ENCODE results near the gene CD19.
"Not testable (repeated sequence)": the region's sequence is repeated elsewhere in the genome, so short reads cannot be mapped to it uniquely, and the experiment has no call there.

CD19 gene

DNA sequence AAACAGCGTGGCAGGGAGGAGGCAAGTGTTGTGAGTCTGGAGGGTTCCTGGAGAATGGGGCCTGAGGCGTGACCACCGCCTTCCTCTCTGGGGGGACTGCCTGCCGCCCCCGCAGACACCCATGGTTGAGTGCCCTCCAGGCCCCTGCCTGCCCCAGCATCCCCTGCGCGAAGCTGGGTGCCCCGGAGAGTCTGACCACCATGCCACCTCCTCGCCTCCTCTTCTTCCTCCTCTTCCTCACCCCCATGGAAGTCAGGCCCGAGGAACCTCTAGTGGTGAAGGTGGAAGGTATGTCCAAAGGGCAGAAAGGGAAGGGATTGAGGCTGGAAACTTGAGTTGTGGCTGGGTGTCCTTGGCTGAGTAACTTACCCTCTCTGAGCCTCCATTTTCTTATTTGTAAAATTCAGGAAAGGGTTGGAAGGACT lies at the start of gene CD19:
TSS of gene CD19 (plus strand) at position 171 of the 425 bp plus-strand sequence. CDS start at position 201, 30 bp downstream.
- no peak for DNase-seq (ENCODE audit: low read depth, low spot score)
- Histone ChIP-seq H3K4me1 (ENCODE audit: insufficient read depth, insufficient read length) (peaks cover 7% of the 10 kb centered on the region), H3K4me3 (ENCODE audit: insufficient read length, low read depth) (no peak within 1 kb of the TSS), H3K36me3 (ENCODE audit: insufficient read depth, insufficient read length, low read length) (no peaks in the 10 kb centered on the region), H3K27me3 (ENCODE audit: insufficient read depth, insufficient read length) (no peaks in the 10 kb centered on the region), H3K9me3 (ENCODE audit: insufficient read depth, low read length) (no peaks in the 10 kb centered on the region), H3K9ac (ENCODE audit: insufficient read length, low read depth) (no peak within 1 kb of the TSS)
- TF ChIP-seq SUZ12 (IDR thresholded peaks at IDR 0.05; ENCODE audit: extremely low read depth, insufficient read depth, insufficient read length) (no peak), YY1 (IDR thresholded peaks at IDR 0.05; ENCODE audit: insufficient read depth, insufficient read length) (no peak), ZNF274 (IDR thresholded peaks at IDR 0.05; ENCODE audit: low read depth, low read length) (no peak)

- TF ChIP-seq YY1 (IDR thresholded peaks at IDR 0.05; ENCODE audit: insufficient read depth, insufficient read length) = no peak
- TF ChIP-seq ZNF274 (IDR thresholded peaks at IDR 0.05; ENCODE audit: low read depth, low read length) = no peak
- TF ChIP-seq SUZ12 (IDR thresholded peaks at IDR 0.05; ENCODE audit: extremely low read depth, insufficient read depth, insufficient read length) = no peak
- peaks cover 27% of the 10 kb centered on the region for H3K4me1 ChIP-seq (ENCODE audit: insufficient read depth, insufficient read length)
These were observed 49.1 kb upstream of the CD19 start for GRCh38 chr16:28882551-28883160.

GRCh38 chr16:28883221-28883996 lies 48.4 kb upstream of the CD19 start:
- H3K9me3 ChIP-seq (ENCODE audit: insufficient read depth, low read length) = no peaks in the 10 kb centered on the region
- peaks cover 9% of the 10 kb centered on the region for H3K27me3 ChIP-seq (ENCODE audit: insufficient read depth, insufficient read length)
- no peak for TF ChIP-seq YY1 (IDR thresholded peaks at IDR 0.05; ENCODE audit: insufficient read depth, insufficient read length)
- no peak for TF ChIP-seq SUZ12 (IDR thresholded peaks at IDR 0.05; ENCODE audit: extremely low read depth, insufficient read depth, insufficient read length)
- TF ChIP-seq ZNF274 (IDR thresholded peaks at IDR 0.05; ENCODE audit: low read depth, low read length) = no peak
- peak overlapping the region; percentile 23 for H3K9ac ChIP-seq (ENCODE audit: insufficient read length, low read depth)
- H3K4me3 ChIP-seq (ENCODE audit: insufficient read length, low read depth) = no peak overlapping the region
- DNase-seq (ENCODE audit: low read depth, low spot score) = no peak
- peaks cover under 1% of the 10 kb centered on the region for H3K36me3 ChIP-seq (ENCODE audit: insufficient read depth, insufficient read length, low read length)
- peaks cover 24% of the 10 kb centered on the region for H3K4me1 ChIP-seq (ENCODE audit: insufficient read depth, insufficient read length)

More at GRCh38 chr16:28882551-28883160, 49.1 kb upstream of the CD19 start:
- Histone ChIP-seq H3K9ac (ENCODE audit: insufficient read length, low read depth) (peak overlapping the region; percentile 23), H3K27me3 (ENCODE audit: insufficient read depth, insufficient read length) (peaks cover 9% of the 10 kb centered on the region), H3K9me3 (ENCODE audit: insufficient read depth, low read length) (no peaks in the 10 kb centered on the region), H3K4me3 (ENCODE audit: insufficient read length, low read depth) (no peak overlapping the region), H3K36me3 (ENCODE audit: insufficient read depth, insufficient read length, low read length) (peaks cover 6% of the 10 kb centered on the region)
- DNase-seq (ENCODE audit: low read depth, low spot score) = no peak

DNA sequence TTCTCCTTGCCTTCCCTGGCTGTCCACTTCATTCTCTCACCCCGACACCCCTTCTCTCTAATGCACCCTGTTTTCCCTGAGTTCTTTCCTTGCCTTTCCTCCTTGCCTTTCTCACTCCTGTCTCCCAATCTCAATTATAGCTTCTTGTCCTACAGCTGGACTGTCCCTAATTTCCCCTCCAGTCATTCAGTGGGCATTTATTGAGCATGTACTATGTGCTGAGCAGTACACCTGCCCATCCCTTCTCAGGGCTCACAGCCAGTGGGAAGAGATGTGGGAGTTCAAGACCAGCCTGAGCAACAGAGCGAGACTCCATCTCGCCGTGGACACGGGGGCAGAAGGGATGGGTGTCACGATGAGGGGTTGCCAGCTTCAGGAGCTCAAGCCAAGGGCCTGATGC lies 47.7 kb upstream of the CD19 start:
- Histone ChIP-seq H3K4me3 (ENCODE audit: insufficient read length, low read depth) (no peak overlapping the region), H3K36me3 (ENCODE audit: insufficient read depth, insufficient read length, low read length) (peaks cover 4% of the 10 kb centered on the region), H3K27me3 (ENCODE audit: insufficient read depth, insufficient read length) (peaks cover 9% of the 10 kb centered on the region), H3K4me1 (ENCODE audit: insufficient read depth, insufficient read length) (peaks cover 24% of the 10 kb centered on the region), H3K9me3 (ENCODE audit: insufficient read depth, low read length) (no peaks in the 10 kb centered on the region), H3K9ac (ENCODE audit: insufficient read length, low read depth) (no peak overlapping the region)
- DNase-seq (ENCODE audit: low read depth, low spot score) = no peak
- TF ChIP-seq YY1 (IDR thresholded peaks at IDR 0.05; ENCODE audit: insufficient read depth, insufficient read length) = no peak
- no peak for TF ChIP-seq ZNF274 (IDR thresholded peaks at IDR 0.05; ENCODE audit: low read depth, low read length)
- TF ChIP-seq SUZ12 (IDR thresholded peaks at IDR 0.05; ENCODE audit: extremely low read depth, insufficient read depth, insufficient read length) = no peak

- Histone ChIP-seq H3K4me3 (ENCODE audit: insufficient read length, low read depth) (no peak overlapping the region), H3K4me1 (ENCODE audit: insufficient read depth, insufficient read length) (peaks cover 14% of the 10 kb centered on the region), H3K9me3 (ENCODE audit: insufficient read depth, low read length) (no peaks in the 10 kb centered on the region), H3K9ac (ENCODE audit: insufficient read length, low read depth) (no peak overlapping the region), H3K27me3 (ENCODE audit: insufficient read depth, insufficient read length) (no peaks in the 10 kb centered on the region), H3K36me3 (ENCODE audit: insufficient read depth, insufficient read length, low read length) (peaks cover 4% of the 10 kb centered on the region)
- no peak for TF ChIP-seq SUZ12 (IDR thresholded peaks at IDR 0.05; ENCODE audit: extremely low read depth, insufficient read depth, insufficient read length)
- TF ChIP-seq ZNF274 (IDR thresholded peaks at IDR 0.05; ENCODE audit: low read depth, low read length) = no peak
- no peak for TF ChIP-seq YY1 (IDR thresholded peaks at IDR 0.05; ENCODE audit: insufficient read depth, insufficient read length)
- DNase-seq (ENCODE audit: low read depth, low spot score) = no peak
These were observed 44.8 kb upstream of the CD19 start for GRCh38 chr16:28886945-28887344.

GRCh38 chr16:28890355-28890754 lies 41.4 kb upstream of the CD19 start:
- H3K36me3 ChIP-seq (ENCODE audit: insufficient read depth, insufficient read length, low read length); H3K4me3 ChIP-seq (ENCODE audit: insufficient read length, low read depth); H3K27me3 ChIP-seq (ENCODE audit: insufficient read depth, insufficient read length); H3K9ac ChIP-seq (ENCODE audit: insufficient read length, low read depth); H3K4me1 ChIP-seq (ENCODE audit: insufficient read depth, insufficient read length); DNase-seq (ENCODE audit: low read depth, low spot score); H3K9me3 ChIP-seq (ENCODE audit: insufficient read depth, low read length): not testable (repeated sequence)

Data from NT2/D1 (cell line).